ENCODE measurements around the gene KRT36.

Gene KRT36

DNA sequence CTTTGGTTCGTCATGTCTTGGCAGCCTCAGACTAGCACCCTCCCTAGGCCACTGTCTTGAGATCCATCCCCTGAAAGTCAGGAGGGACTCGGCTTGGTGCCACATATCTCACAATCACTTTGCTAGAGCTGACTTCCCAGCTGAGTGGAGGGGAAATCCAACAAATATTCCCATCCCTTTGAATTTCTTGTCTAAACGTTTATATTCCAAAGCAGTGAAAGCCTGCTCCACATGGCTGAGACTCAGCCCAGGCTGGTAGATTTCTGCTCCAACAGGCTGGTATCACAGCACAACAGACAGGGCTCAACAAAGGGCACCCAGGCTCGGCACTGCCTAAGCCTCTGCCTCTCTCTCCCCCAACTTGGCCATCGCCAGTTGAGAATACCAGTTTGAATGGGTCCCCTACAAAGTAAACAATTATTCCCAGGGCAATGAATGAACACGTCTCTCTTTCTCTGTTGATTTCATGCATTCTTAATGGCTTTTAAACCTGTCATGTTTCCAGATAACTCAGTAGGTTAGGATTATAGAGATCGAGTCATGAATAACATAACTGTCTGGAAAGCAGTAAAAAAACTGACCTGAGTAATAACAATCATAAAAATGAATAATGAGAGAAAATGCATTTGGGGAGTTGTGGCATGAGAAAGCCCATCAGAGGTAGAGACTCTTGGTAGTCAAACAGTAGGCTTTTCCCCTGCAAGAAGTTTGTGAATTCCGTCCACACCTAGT, 14.7 kb upstream of the KRT36 start:
- DNase-seq (ENCODE audit: low spot score): no peak

GRCh38 chr17:41503202-41503601, 13.5 kb upstream of the KRT36 start:
- no peak for DNase-seq (ENCODE audit: low spot score)

GRCh38 chr17:41500131-41500911, 10.6 kb upstream of the KRT36 start:
- DNase-seq (ENCODE audit: low spot score): no peak

DNA sequence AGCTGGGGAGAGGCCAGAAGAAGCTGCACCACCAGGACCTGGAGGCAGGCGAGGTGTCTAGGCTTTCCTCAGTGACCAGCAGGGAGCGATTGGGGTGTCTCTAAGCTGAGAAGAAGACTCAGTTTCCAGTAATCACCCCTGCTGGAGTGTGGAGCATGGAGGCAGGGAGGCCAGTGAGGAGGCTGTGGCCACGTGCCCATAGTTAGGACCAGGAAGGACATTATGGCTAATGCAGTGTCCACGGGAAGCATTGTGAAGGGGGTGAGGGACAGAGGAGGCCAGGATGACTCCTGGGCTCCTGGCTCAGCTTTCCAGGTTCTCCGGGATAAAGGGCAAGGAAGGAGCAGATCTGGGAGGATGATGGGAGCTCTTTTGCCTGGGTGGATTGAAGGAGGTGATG, 10.0 kb upstream of the KRT36 start:
- DNase-seq (ENCODE audit: low spot score): no peak

GRCh38 chr17:41498276-41498675, 8.6 kb upstream of the KRT36 start:
- no peak for DNase-seq (ENCODE audit: low spot score)

GRCh38 chr17:41496803-41497484, 7.2 kb upstream of the KRT36 start:
- DNase-seq (ENCODE audit: low spot score): peak; percentile 33

GRCh38 chr17:41494524-41494923, 4.8 kb upstream of the KRT36 start:
- no peak for DNase-seq (ENCODE audit: low spot score)

DNA sequence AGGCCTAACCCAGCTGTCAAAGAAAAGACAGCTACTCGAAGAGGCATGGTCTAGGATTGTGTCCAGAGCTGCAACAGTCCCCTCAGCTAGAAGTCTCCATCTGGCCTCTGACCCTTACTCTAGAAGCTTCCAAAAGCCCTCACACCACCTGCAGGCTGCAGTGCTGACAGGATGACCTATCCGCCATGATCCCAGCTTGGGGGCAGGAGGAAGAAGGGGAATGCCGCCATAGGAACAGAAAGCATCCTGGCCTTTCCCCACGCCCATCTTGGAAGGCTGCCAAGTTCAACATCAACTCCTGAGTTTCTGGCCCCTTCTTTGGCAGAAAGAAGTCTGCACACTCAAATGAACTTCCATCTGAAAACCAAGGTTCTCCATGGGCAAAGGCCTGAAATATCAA, 3.1 kb upstream of the KRT36 start:
- DNase-seq (ENCODE audit: low spot score): no peak

DNA sequence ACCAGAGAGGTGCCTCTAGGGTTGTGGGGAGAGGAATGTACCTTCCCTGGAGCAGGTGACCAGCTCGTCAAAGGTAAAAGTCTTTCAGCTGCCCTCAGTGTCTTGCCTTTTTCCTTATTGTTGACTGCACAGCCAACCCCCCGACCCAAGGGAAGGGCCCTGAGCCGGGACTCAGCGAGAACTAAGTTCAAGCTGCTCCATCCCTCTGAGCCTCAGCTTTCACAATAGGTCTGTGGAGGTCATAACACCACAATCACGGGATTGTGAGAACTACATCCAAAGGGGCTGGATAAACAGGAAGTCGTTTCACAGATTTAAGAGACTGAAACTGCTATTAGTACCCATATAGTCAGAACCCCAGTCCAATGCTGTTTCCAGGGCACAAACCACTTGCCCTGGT, 2.6 kb upstream of the KRT36 start:
- DNase-seq (ENCODE audit: low spot score): no peak

GRCh38 chr17:41491476-41491875, 1.8 kb upstream of the KRT36 start:
- no peak for DNase-seq (ENCODE audit: low spot score)

DNA sequence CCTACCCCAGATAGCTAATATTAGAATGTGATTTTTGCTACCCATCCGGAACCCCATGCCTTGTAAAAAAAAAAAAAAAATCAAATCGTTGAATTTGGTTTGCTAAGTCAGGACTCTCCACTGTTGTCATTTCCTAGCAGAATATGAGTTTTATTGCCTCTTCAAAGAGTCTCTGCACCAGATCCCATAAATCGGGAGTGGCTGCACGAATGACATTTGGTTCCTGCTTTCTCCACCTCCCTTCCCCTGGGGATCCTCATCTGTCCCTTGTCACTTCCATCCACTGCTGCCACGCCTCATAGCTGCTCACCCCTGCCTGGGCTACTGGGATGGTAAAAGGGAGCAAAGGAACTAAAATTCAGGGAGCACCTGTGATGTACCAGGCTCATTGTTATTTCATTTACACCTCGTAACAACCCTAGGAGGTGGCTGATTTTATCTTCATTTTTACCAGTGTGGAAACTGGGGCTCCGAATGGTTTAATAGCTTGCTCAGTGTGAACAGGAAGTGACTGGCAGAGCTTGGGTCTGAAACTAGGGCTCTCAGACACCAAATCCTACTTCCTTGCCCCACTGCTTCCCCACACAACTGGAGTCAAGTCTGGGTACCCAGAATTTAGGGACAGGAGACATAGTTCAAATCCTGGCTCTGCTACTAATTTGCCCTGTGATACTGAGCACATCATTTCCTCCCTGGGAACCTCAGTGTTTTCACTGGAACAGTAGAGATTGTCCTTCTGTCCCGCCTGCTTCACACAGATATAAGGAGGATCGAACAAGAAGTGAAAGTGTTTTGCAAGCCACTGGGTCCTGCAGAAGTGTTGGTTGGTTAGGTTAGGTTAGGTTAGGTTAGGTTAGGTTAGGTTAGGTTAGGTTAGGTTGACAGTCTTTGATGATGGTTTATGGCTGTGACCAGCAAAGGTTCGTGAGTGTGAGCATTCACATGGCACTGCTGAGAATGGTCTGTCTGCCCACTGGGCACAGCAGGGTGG, 585 bp upstream of the KRT36 start:
- no peak for DNase-seq (ENCODE audit: low spot score)

- no peak for DNase-seq (ENCODE audit: low spot score)
Measured at GRCh38 chr17:41486809-41487530, 2.7 kb downstream of the KRT36 start.

- DNase-seq (ENCODE audit: low spot score): no peak
Measured at GRCh38 chr17:41486316-41486715, 3.4 kb downstream of the KRT36 start.

DNA sequence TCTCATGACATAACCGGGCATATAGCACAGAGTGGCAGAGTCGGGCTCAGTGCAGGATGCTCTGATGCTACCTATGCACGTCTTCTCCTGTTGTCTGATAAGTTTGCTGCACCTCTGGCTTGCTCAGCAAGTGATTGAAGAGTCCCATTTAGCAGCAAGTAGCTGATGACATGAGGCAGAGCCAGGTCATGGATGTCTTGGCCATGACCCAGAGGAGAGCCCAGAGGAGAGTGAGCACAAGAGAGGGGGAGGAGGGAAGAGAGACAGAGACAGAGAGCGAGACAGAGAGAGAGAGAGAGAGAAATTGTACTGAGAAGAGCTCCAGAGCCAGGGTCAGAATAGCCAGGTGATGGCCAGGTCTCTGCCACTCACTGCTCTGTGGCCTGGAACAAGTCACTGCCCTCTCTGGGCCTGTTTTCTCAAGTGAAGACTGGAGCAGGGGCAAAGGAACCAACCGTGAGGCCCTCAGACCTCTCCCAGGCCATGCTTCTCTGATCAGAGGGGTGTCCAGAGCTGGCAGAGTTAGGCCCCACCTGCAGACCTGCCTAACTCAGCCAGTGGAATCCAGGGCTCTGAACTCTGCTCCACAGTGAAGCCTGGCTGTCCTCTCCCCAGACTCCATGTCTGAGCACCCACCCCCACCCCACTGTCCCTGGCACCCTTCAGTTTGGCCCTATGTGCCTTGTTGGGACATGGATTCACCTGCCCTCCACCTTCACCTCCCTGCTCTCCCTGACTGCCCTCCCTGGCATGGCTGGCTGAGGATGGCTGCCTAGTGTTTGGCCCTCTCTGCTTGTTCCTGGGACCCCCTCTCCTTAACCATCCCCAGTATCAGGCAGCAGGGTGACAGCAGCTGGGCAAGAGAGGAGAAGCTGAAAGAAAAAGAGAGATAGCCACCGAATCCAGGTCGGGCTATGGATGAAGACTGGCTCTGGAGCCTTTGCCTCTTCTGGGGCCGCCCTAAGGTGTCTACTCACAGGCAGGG, 4.5 kb downstream of the KRT36 start:
- no peak for DNase-seq (ENCODE audit: low spot score)

- DNase-seq (ENCODE audit: low spot score): no peak
Measured at GRCh38 chr17:41483991-41484826, 5.5 kb downstream of the KRT36 start.

- no peak for DNase-seq (ENCODE audit: low spot score)
Measured at GRCh38 chr17:41483531-41483930, 6.2 kb downstream of the KRT36 start.

DNA sequence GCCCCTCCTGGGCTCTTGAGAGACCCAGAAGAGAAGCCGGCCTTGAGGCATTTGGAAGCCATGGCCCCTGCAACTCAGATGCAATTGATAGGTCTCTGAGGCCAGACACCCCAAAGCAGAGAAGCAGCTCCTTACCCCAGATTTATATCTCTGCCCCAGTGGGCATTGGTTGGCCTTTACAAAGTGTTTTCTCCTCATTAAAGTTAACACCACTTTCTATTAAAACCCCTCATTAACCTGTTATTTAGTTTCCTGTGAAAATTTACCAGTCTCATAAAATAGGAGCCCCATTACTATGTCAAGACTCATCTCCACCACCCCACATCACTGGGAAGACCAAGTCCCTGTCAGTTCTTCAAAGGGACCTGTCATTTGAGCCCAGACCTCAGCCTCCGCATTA, 8.7 kb downstream of the KRT36 start, which contains the start of gene KRT35:
TSS of gene KRT35 (minus strand) at position 116 of the 400 bp plus-strand sequence. CDS start at position 62, 54 bp downstream.
- no peak for DNase-seq (ENCODE audit: low spot score)

- no peak for DNase-seq (ENCODE audit: low spot score)
Measured at GRCh38 chr17:41480581-41480980, 9.1 kb downstream of the KRT36 start.

Data from SK-N-DZ (cell line).